IMR-90 (cell line): ENCODE measurements around the gene FRZB. TPM values are rescaled to one million over a fixed set of nuclear protein-coding genes. Genes with fewer than 3 reads are reported as not detected.

ENCODE experiments used
- ATAC-seq: fragments of 200-7000 bp; cut with Tn5 transposase; 2 replicates; pipeline ENCODE4 v1.9.1; 2020; ENCODE audit warnings: low read depth, mild to moderate bottlenecking, moderate library complexity
- BruUV-seq: library from RNA; stranded (reverse); fragments of 400-500 nt; replicated peaks from 2 replicates; lab custom pipeline; 2021; lab: Mats Ljungman, UMichigan
- CTCF ChIA-PET: fragments of 300-600 bp; formaldehyde crosslinking; extraction: SDS; loops from one replicate; lab custom pipeline; 2021; ENCODE audit warnings: antibody characterized with exemption; lab: Yijun Ruan, JAX
- POLR2A ChIA-PET: fragments of 300-600 bp; sonication (Branson Sonifier 250); formaldehyde crosslinking; loops from one replicate; lab custom pipeline; 2022; ENCODE audit warnings: antibody characterized with exemption; ENCODE audit not compliant: unreplicated experiment; lab: Charles Lee
- DNase-seq: peaks from one replicate; pipeline ENCODE4 v3.0.0; 2013
- H2AFZ ChIP-seq: replicated peaks from 2 replicates; pipeline ENCODE3; 2013; ENCODE audit warnings: low read length, mild to moderate bottlenecking; ENCODE audit not compliant: poor library complexity
- H2AK5ac ChIP-seq: 2 replicates; pipeline ENCODE4 v1.6.1; 2013; ENCODE audit warnings: low read depth, low read length, inconsistent platforms
- H2AK9ac ChIP-seq: replicated peaks from 2 replicates; pipeline ENCODE3; 2013; ENCODE audit warnings: mild to moderate bottlenecking, low read depth, low read length, moderate library complexity; ENCODE audit not compliant: poor library complexity
- H2BK120ac ChIP-seq: 2 replicates; pipeline ENCODE4 v1.6.1; 2013; ENCODE audit warnings: low read depth, low read length, inconsistent platforms
- H2BK15ac ChIP-seq: 3 replicates; pipeline ENCODE4 v1.6.1; 2013; ENCODE audit warnings: low read depth, low read length, inconsistent platforms
- H2BK20ac ChIP-seq: 2 replicates; pipeline ENCODE4 v1.6.1; 2013; ENCODE audit warnings: low read depth, mild to moderate bottlenecking, inconsistent platforms, low read length, moderate library complexity
- H2BK5ac ChIP-seq: 2 replicates; pipeline ENCODE4 v1.6.1; 2013; ENCODE audit warnings: mild to moderate bottlenecking, low read depth, low read length, inconsistent platforms; ENCODE audit not compliant: poor library complexity, severe bottlenecking
- H3K14ac ChIP-seq: replicated peaks from 2 replicates; pipeline ENCODE4 v1.6.1; 2013; ENCODE audit warnings: low read depth, low read length, inconsistent platforms
- H3K18ac ChIP-seq: 2 replicates; pipeline ENCODE4 v1.6.1; 2013; ENCODE audit warnings: low read depth, low read length, control low read depth
- H3K23ac ChIP-seq: 2 replicates; pipeline ENCODE4 v1.6.1; 2013; ENCODE audit warnings: low read depth, low read length, inconsistent platforms
- H3K27ac ChIP-seq: 2 replicates; pipeline ENCODE4 v1.5.1; 2013; ENCODE audit warnings: mild to moderate bottlenecking, control low read depth, low read length; ENCODE audit not compliant: insufficient read depth
- H3K27me3 ChIP-seq: 2 replicates; pipeline ENCODE4 v1.6.1; 2013; ENCODE audit warnings: low read length; ENCODE audit not compliant: control insufficient read depth, insufficient read depth
- H3K36me3 ChIP-seq: 2 replicates; pipeline ENCODE4 v1.6.1; 2013; ENCODE audit warnings: low read length, mixed read lengths; ENCODE audit not compliant: control insufficient read depth, insufficient read depth
- H3K4ac ChIP-seq: 2 replicates; pipeline ENCODE4 v1.6.1; 2013; ENCODE audit warnings: low read depth, low read length, inconsistent platforms
- H3K4me1 ChIP-seq: 2 replicates; pipeline ENCODE4 v1.6.1; 2013; ENCODE audit warnings: low read length, mixed read lengths; ENCODE audit not compliant: control insufficient read depth, insufficient read depth
- H3K4me2 ChIP-seq: 2 replicates; pipeline ENCODE4 v1.6.1; 2013; ENCODE audit warnings: low read depth, mild to moderate bottlenecking, control low read depth, low read length, moderate library complexity
- H3K4me3 ChIP-seq: 2 replicates; pipeline ENCODE4 v1.5.1; 2013; ENCODE audit warnings: low read depth, mild to moderate bottlenecking, control low read depth, low read length, moderate library complexity; ENCODE audit not compliant: insufficient read depth
- H3K56ac ChIP-seq: 2 replicates; pipeline ENCODE4 v1.6.1; 2013; ENCODE audit warnings: low read length, inconsistent platforms; ENCODE audit not compliant: insufficient read depth; ENCODE audit errors: extremely low read depth
- H3K79me1 ChIP-seq, 2 experiments: 2 replicates each; pipeline ENCODE4 v1.6.1; 2013; ENCODE audit warnings: low read length in 2 of 2, inconsistent platforms in 1 of 2, low read depth in 1 of 2
- H3K9ac ChIP-seq: 2 replicates; pipeline ENCODE4 v1.6.1; 2013; ENCODE audit warnings: low read depth, low read length, control low read depth
- H3K9me1 ChIP-seq: 2 replicates; pipeline ENCODE4 v1.6.1; 2013; ENCODE audit warnings: low read length, inconsistent platforms; ENCODE audit not compliant: insufficient read depth
- H3K9me3 ChIP-seq: 2 replicates; pipeline ENCODE4 v1.6.1; 2013; ENCODE audit warnings: low read length; ENCODE audit not compliant: control insufficient read depth, insufficient read depth
- H4K20me1 ChIP-seq: 2 replicates; pipeline ENCODE4 v1.6.1; 2013; ENCODE audit warnings: low read length, inconsistent platforms; ENCODE audit not compliant: insufficient read depth
- H4K5ac ChIP-seq: 2 replicates; pipeline ENCODE4 v1.6.1; 2013; ENCODE audit warnings: mild to moderate bottlenecking, low read depth, low read length, control low read depth
- H4K8ac ChIP-seq, 2 experiments: 2 replicates each; pipeline ENCODE4 v1.6.1; 2013; ENCODE audit warnings: low read depth in 2 of 2, low read length in 2 of 2, control low read depth in 1 of 2, inconsistent platforms in 1 of 2
- H4K91ac ChIP-seq: 2 replicates; pipeline ENCODE4 v1.6.1; 2013; ENCODE audit warnings: low read depth, low read length, inconsistent platforms; ENCODE audit not compliant: insufficient read depth
- BHLHE40 ChIP-seq: fragments of 150-350 bp; IDR thresholded peaks from 2 replicates; pipeline ENCODE4 v1.6.1; 2016; ENCODE audit warnings: mild to moderate bottlenecking, low read depth, low read length
- FOS ChIP-seq: fragments of 150-350 bp; IDR thresholded peaks from 2 replicates; pipeline ENCODE4 v1.6.1; 2016; ENCODE audit warnings: low read depth, low read length
- MAZ ChIP-seq: IDR thresholded peaks from 2 replicates; pipeline ENCODE4 v1.6.1; 2012; ENCODE audit warnings: low read depth, mild to moderate bottlenecking, low read length, improper control_type of control experiment, moderate library complexity, borderline replicate concordance
- MXI1 ChIP-seq: IDR thresholded peaks from 2 replicates; pipeline ENCODE4 v1.6.1; 2012; ENCODE audit warnings: low read depth, mild to moderate bottlenecking, low read length, moderate library complexity, borderline replicate concordance
- NFE2L2 ChIP-seq: fragments of 150-350 bp; IDR thresholded peaks from 2 replicates; pipeline ENCODE4 v1.6.1; 2016; ENCODE audit warnings: low read depth, mild to moderate bottlenecking, low read length
- WGBS, 2 experiments: methylation state at CpG; one replicate each; pipeline versions ENCODE4 v1.1.5 to v1.1.7; 2013; ENCODE audit warnings: missing lambda C conversion rate in 2 of 2; ENCODE audit not compliant: insufficient read length in 1 of 2; ENCODE audit errors: extremely low coverage in 2 of 2; 5-methylcytosine and 5-hydroxymethylcytosine counted together
- dilution Hi-C: fragments of 300-500 bp; cut with HindIII; formaldehyde crosslinking; loops from one replicate; pipeline ENCODE4 v1.14.3; 2018; ENCODE audit warnings: low sequenced_read_pairs; ENCODE audit not compliant: unreplicated experiment
- in situ Hi-C: fragments of 300-500 bp; cut with MboI; formaldehyde crosslinking; loops from 3 replicates; pipeline ENCODE4 v1.14.3; 2019; ENCODE audit warnings: low sequenced_read_pairs, inconsistent platforms, mixed read lengths
- intact Hi-C: fragments of 100-400 bp; cut with micrococcal nuclease; formaldehyde crosslinking; loops from 2 replicates; pipeline ENCODE4 v1.10.0; 2022
- polyA plus RNA-seq, 3 experiments: library from polyadenylated mRNA; depleted of rRNA; stranded (reverse); fragments of >200 nt; gene quantifications; 2 replicates each; pipeline ENCODE4 v1.2.3, GENCODE V29; 2012; ENCODE audit warnings: low replicate concordance in 1 of 3
- total RNA-seq: library from RNA; depleted of rRNA; stranded (reverse); fragments of >200 nt; gene quantifications from 2 replicates; pipeline ENCODE4 v1.2.3, GENCODE V29; 2012
- TF ChIP-seq, protein P1 (sequence below): fragments of 150-350 bp; IDR thresholded peaks from 2 replicates; pipeline ENCODE4 v1.6.1; 2016; ENCODE audit warnings: low read depth, mild to moderate bottlenecking, low read length, moderate library complexity, borderline replicate concordance

Gene FRZB
- total and polyA plus RNA-seq, 2 of the 4 experiments (the other 2 are of a cell fraction), result 0.18 to 1.2 TPM

DNA sequence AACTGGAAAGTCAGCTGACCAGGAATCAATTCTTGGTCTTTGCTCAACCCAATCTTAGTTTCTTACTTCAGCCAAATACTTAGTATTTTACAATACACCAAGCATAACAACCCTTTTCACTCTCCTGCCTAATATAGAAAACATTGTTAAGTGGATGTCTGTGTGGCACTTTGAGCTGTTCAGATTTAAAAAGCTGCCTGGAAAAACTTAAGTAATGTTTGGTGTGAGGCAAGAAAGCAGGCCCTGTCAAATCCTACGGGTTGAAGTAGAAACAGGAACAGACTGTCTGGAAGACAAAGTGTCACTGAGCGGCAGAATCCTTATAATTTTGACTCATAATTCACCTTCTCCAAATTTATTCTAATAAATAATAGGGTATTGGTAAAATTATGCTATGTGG, 37.1 kb upstream of the FRZB start:
- in situ Hi-C loops, result no loop called here
- H3K23ac ChIP-seq, result no peak overlapping the region
- H3K4me2 ChIP-seq, result no peak overlapping the region
- no peak overlapping the region for H3K4me3 ChIP-seq
- no peak overlapping the region for H4K8ac ChIP-seq
- H2BK5ac ChIP-seq, result no peak overlapping the region
- no peak overlapping the region for H4K5ac ChIP-seq
- peaks cover 2% of the 10 kb centered on the region; the same call in 1 of the 2 replicates for H3K4me1 ChIP-seq
- no peak overlapping the region for H3K14ac ChIP-seq
- intact Hi-C loops, result no loop called here
- DNase-seq (no peak), ATAC-seq (no peak)
- H3K9ac ChIP-seq, result no peak overlapping the region
- no TSS peak for BruUV-seq
- H2BK15ac ChIP-seq, result no peak overlapping the region
- no peak overlapping the region for H2AFZ ChIP-seq
- CTCF ChIA-PET, result no interaction called here
- no peak overlapping the region for H2AK5ac ChIP-seq
- POLR2A ChIA-PET, result no interaction called here
- dilution Hi-C loops, result no loop called here
- H2AK9ac ChIP-seq, result no peak overlapping the region
- no peak overlapping the region for H3K56ac ChIP-seq
- no peak overlapping the region for H3K4ac ChIP-seq
- H3K27me3 ChIP-seq, result no peaks in the 10 kb centered on the region
- peaks cover 5% of the 10 kb centered on the region for H3K36me3 ChIP-seq
- H3K9me1 ChIP-seq, result no peaks in the 10 kb centered on the region
- TF ChIP-seq, protein P1, sequence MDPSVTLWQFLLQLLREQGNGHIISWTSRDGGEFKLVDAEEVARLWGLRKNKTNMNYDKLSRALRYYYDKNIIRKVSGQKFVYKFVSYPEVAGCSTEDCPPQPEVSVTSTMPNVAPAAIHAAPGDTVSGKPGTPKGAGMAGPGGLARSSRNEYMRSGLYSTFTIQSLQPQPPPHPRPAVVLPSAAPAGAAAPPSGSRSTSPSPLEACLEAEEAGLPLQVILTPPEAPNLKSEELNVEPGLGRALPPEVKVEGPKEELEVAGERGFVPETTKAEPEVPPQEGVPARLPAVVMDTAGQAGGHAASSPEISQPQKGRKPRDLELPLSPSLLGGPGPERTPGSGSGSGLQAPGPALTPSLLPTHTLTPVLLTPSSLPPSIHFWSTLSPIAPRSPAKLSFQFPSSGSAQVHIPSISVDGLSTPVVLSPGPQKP, result no peak
- TF ChIP-seq BHLHE40 (no peak), MXI1 (no peak), NFE2L2 (no peak), FOS (no peak), MAZ (no peak)
- H4K20me1 ChIP-seq, result no peaks in the 10 kb centered on the region
- H3K79me1 ChIP-seq, result 0 out of 4 replicates have a peak, but pooled peaks cover 0 to 3% of the 10 kb centered on the region in 2 experiments
- no peak overlapping the region for H2BK120ac ChIP-seq
- no peak overlapping the region for H4K91ac ChIP-seq
- no peak overlapping the region for H3K18ac ChIP-seq
- no peak overlapping the region for H2BK20ac ChIP-seq
- no peak overlapping the region for H3K27ac ChIP-seq
- peaks cover 2% of the 10 kb centered on the region; the same call in 1 of the 2 replicates for H3K9me3 ChIP-seq
- WGBS, 2 experiments, result no CpG with 5 or more reads among the region's 2 CpGs
